ENCODE results near the gene NUDT22.

DNA sequence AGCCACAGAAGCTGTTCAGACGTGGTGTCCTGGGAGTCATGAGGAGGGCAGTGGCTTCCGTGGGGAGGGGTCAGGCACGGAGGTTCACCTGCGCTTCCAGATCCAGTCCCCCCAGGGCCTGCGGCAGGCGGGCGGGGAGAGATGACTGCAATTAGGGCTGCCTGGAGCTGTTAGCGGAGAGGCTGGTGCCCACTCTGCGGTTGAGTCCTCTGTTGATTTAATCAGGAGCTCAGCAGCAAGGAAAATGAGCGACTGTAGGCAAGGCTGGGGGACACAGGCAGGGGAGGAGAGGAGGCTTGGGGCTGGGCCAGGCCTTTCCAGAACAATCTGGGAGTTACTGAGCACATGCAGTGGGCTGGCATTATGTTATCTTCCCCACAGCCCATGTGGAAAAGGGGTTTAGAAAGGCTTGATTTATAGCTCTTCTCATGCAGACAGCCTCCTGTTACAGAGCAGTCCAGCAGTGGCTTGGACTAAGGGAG is 38.3 kb downstream of the NUDT22 start:
- no peak for TF ChIP-seq POLR2A (IDR thresholded peaks at IDR 0.05)
- TF ChIP-seq CTCF (IDR thresholded peaks at IDR 0.05): no peak

Data from heart left ventricle (tissue), 13 donors.